NCI-H446 treated with DMSO at 0.1 percent for 48 hours (cell line): ENCODE data around the gene ARID1B.
A peak's percentile ranks its signal among the peaks of the same experiment; 100 is the strongest.

Experiments used
- DNase-seq: peaks from one replicate; lab custom pipeline; 2025; lab: John Stamatoyannopoulos, UW

The ARID1B gene

DNA sequence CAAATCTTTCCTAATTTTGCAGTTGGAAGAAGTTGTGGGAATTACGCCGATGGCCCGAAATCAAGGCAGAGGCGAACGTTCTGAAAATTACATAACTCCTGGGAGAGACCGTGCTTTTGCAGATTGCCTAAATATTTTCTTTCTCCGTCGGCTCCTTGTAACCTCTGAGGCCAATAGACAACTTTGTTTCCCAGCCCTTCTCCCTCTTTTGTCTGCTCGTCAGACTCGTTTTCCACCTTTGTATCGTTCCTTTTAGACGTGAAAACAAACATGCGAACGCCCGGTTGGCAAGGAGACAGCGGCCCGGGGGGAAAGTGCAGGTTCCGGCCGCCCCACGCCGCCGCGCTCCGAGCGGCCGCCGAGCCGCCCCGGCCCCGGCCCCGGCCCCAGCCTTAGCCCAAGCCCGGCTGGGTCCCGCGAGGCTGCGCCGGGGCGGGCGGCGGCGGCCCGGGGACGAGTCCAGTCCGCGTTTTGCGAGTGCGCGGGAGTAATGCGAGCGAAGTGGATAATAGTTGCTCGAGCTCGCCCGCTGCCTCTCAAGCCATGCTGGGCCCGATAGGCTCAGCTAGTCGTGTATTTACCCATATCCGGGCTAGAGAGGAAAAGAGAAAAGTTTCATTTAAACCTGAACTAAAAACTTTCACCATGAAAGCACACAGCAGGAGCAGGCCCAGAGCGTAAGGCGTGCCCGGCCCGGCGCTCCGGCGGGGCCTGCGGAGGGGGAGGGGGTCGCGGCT is at the start of gene ARID1B:
TSS of gene ARID1B (plus strand) at position 539 of the 737 bp plus-strand sequence. CDS start 303 bp downstream, outside the sequence.
- DNase-seq: peak; percentile 42

DNA sequence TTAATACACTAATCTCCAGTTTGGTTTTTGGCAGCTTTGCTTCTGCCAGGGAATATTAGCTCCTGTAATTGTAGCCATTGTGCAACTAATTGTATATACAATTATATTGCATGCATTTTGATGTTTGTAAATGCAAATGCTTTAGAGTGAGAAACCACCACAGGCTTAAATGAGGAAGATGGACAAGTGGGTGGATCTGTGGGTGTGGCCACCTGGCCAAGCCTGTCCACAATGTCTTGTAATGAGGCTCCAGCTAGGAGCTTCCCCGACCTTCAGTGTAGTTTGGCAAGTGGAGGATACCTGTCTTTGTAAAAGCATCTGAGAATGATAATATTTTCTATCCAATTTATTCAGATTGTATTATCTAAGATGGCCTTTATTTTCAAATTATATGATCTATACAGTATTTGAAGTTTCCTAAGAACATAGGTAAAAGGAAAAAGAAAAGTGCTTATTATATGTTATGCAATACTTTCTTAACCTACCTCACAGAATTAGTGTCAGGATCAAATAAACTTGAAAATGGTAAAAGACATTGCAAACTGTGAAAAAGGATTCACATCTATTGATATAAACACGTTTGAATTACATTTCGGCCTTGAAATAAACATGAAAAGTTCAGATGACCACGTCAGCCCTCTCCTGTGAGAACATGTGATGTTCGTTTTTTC is 49.3 kb upstream of the ARID1B start:
- DNase-seq: no peak

DNA sequence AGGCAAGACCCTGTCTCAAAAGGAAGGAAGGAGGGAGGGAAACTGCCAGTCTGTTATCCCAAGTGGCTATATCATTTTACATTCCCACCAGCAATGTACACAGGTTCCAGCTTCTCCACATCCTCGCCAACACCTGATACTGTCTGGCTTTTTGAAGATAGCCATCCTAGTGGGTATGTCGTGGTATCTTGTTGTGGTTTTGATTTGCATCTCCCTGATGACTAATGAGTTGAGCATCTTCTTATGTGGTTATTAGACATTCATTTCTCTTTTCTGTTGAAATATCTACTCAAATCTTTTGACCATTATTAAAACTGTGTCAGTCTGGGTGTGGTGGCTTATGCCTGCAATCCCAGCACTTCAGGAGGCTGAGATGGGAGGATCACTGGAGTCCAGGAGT is 47.9 kb upstream of the ARID1B start:
- DNase-seq: no peak

DNA sequence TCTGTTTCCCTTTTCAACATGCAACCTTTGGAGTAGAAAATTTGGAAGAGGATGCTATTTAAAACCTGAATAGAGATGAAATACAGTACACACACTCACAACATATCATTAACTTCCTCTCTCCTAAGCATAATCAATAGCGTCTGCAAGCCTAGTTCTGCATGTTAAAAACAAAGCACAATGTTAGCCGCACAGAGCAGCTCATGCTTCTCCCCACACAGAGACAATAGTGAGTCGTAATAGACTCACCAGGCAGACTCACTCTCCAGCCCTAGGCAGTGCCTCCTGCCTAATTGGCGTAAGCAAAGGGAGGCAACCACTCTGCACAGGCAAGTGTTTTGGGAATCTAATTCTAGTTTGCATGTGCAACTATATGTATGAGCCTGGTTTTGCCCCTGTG is 45.8 kb upstream of the ARID1B start:
- DNase-seq: no peak

DNA sequence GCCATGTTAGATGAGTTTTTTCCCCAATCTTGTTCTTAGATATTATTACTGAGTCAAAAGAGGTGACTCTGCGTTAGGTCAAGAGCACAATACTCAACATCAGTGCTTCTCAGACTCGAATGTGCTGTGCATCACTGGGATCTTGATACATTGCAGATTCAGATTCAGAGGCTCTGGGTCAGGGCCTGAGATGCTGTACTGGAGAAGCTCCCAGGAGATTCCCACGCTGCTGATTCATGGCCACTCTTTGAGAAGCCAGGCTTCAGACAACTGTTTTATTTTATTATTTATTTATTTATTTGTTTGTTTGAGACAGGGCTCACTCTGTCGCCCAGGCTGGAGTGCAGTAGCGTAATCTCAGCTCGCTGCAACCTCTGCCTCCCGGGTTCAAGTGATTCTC is 41.4 kb upstream of the ARID1B start:
- DNase-seq: no peak

GRCh38 chr6:156740604-156741003 is 36.6 kb upstream of the ARID1B start:
- no peak for DNase-seq

- no peak for DNase-seq
Measured at GRCh38 chr6:156741287-156742073, 35.7 kb upstream of the ARID1B start.

DNA sequence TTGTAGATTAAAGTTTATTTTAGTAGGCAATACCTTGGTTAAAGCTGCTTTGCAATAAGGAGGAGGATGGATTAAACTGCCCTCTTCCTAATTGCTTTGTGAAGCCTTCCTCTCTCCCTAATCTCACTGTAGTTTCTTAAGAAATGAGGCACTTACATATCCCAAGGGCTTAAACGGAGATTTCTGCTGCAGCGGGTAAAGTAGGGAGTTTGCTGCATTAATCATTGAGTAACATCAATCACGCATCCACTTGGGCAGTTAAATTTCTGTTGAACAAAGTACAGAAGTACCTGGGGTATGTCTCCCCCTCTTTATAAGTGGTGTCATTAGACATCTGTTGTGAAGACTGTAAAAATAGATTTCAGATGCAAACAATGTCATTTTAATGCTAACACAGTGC is 29.5 kb upstream of the ARID1B start:
- no peak for DNase-seq

GRCh38 chr6:156748504-156748903 is 28.7 kb upstream of the ARID1B start:
- DNase-seq: no peak

DNA sequence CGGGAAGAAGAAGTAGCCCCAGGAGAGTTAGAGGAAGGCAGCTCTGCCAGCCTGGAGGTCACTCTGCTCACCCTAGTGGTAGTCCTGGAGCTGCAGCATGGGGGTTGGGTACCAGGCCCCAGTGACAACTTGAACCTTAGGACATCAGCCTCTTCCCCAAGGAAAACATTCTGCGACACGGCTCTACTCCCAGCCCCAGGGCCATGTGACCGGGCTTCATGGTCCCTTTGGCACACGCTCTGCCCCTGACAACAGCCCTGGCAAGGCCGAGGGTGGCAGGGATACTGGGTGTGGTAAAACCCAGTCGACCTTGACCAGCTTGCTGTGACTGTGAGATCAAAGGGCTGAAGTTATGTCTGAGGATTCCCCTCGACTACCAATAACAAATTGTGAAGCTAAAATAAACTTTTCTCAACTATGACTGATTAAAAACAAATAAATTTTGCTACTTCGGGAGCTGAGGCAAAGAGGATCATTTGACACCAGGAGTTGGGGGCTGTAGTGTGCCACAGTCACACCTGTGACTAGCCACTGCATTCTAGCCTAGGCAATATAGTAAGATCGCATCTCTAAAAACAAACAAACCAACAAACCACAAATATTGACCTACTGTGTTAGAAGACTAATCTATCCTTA is 24.4 kb upstream of the ARID1B start:
- no peak for DNase-seq

DNA sequence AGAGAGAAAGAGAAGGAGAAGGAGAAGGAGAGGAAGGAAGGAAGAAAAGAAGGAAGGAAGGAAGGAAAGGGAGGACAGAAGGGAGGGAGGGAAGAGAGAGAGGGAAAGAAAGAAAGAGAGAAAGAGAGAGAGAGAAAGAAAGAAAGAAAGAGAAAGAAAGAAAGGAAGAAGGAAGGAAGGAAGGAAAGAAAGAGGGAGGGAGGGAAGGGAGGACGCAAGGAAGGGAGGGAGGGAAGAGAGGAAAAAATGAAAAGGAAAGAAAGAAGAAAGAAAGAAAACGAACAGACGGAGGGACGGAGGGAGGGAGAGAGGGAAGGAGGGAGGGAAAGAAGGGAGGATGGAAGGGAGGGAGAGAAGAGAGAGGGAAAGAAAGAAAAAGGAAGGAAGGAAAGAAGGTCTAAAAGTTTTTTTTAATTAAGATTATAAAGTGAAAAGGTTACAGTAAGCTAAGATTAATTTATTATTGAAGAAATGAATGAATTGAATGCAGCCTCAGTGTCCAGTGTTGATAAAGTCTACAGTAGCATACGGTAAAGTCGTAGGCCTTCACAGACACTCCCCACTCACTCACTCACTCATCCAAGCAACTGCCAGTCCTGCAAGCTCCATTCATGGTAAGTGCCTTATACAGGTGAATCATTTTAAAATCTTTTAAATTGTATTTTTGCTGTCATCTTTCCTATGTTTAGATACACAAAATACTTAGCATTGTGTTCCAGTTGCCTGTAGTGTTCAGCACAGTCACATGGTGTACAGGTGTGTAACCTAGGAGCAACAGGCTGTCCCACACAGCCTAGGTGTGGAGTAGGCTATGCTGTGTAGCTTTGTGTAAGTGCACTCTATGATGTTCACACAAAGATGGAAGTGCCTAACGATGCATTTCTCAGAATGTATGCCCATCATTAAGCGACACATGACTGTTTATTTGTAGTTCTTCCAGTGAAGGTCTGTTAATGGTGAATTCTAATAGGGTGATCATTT is 20.3 kb upstream of the ARID1B start:
- no peak for DNase-seq

- DNase-seq: no peak
Measured at GRCh38 chr6:156757849-156758248, 19.3 kb upstream of the ARID1B start.

GRCh38 chr6:156760377-156760776 is 16.8 kb upstream of the ARID1B start:
- no peak for DNase-seq

DNA sequence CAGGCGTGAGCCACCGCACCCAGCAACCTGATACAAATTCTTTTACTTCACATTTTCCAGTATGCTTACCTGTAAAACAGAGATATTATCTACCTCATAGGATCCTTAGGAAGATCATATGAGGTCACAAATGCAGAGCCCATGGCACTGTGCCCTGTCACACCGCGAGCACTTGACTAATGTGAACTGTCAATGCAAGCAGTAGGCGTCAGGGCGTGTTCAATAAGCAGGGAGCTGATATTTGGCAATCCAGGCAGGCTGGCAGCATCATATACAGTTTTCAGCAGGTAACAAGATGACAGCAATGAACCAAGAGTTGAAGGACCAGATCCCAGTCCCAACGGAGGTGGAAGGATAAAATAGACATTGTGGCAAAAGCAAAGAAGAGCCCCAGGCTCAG is 14.6 kb upstream of the ARID1B start:
- DNase-seq: no peak

DNA sequence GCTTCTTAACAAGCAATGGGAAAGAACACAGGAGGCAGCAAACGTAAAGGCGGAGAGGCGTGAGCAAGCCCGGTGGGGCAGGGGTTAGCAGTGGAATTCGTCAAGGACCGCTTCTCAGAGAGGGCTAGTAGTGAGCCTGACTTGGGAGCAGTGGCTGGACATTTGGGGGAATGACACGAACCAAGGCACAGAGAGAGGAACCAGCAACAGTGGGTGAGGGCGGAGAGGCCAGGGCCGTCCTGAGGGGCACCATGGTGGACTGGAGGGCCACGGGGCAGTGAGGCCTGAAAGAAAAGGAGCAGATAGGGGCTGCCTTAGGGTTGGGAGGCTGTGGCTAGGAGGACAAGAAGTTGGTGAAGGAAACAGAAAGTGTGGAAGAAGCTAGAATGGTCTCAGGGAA is 12.1 kb upstream of the ARID1B start:
- DNase-seq: no peak

DNA sequence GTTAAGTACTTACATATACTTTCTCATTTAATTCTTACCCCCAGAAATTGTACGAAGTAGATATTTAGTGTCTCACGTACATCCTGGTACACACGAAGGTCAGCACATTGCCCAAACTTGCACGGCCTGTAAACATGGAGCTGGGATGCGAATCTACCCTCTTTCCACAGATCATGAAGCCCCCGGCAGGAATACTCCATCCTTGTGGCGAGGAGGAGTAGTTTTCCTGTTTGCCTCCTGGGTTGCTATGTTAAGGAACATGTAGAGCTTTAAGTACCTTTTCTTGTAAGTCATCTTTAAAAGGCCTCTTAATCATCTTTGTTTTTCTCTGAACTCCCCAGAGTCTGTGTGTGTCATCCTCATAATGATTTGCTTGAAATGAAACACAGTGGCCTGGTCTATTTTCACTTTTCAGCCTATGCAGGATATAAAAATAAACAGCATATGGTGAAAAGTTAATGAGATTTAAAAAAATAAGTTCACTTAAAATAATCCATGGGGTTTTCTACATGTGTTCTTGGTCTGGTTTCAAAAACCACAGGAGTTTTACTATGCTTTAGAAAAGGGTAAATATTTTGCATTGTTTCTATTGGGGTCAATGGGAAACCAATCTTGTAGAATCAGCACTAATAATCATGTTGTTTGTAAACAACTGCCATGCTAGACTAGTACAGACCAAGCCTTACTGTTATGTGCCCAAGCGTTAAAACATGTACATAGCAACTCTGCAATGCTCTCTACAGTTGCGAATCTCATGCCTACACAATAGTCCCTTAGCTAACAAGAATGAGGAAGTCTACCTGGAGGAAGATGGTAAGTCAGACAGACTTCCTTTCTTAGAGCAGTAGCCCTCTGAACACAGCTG is 9.3 kb upstream of the ARID1B start:
- DNase-seq: no peak

DNA sequence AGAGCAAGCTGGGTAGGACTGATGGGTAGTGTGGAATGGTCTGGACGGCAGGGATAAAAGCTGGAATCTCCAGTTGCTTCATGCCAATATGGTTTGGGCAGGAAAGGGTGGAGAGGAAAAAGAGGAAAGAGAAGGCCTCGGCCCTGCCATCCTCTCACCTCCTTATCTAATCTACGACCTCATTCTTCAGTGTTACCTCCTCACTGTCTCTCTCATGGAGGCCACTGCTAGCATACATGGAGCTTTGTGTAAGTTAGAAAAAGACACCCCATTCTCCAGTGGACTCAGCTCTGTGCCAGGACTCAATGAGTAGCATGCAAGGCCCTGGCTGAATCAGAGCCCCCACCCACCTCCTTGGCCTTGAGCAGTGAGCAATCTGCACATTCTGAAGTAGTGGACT is 6.1 kb upstream of the ARID1B start:
- no peak for DNase-seq

DNA sequence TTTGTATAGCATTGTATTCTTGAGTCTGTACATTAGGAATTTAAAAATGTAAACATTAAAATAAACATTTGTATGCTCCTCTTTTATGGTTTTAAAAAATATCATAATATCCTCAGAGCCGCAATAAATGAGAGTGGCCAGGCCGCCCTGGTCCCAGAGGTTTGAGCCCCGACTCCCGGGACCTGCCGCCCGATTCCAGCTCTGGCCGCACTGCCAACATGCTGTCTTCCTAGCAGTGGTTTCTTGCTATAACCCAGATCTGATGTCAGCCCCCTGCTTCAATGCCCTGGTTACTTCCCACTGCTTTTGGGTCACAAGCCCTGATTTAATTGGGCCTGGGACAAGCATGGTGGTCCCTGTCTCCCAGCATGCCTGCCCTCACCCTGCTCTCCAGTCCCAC is 5.4 kb upstream of the ARID1B start:
- DNase-seq: no peak

- DNase-seq: no peak
Measured at GRCh38 chr6:156773476-156773875, 3.7 kb upstream of the ARID1B start.
